Raji (cell line): Measurements from ENCODE around the gene FILIP1L.

ENCODE experiments used
- POLR2A ChIP-seq: IDR thresholded peaks from 2 replicates; pipeline ENCODE4 v1.6.1; 2011; ENCODE audit warnings: low read depth, low read length, control low read depth; ENCODE audit not compliant: insufficient read depth

Gene FILIP1L

DNA sequence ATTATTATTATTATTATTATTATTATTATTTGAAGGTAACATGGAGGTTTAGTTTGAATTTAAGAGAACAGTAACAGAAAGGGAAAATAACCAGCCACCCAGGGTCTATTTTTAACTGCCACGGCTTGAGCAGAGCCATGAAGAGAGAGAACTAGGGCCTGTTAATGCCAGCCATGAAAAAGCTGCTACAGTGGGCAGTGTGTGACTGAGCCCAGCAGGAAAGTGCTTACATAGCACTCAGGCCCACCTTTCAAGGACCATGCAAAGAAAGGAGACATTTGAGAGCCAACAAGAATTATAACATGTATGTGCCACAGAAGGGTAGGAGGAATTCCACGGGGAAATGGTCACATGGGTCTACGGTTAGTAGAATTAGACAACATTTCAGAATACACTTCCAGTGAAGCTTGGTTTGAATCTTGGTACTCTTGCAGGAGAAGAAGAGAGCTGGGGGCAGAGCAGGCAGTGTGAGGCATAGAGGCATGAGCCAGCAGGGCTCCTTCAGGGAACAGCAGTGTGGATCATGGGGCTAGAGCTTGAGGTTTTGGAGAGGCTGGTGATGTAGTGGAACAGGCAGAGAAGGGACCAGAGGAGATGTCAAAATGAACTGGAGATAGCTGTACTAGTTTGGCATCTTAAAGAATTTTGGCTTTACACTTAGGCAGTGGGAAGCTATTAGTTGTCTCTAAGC, 155.9 kb downstream of the FILIP1L start:
- TF ChIP-seq POLR2A, result no peak

DNA sequence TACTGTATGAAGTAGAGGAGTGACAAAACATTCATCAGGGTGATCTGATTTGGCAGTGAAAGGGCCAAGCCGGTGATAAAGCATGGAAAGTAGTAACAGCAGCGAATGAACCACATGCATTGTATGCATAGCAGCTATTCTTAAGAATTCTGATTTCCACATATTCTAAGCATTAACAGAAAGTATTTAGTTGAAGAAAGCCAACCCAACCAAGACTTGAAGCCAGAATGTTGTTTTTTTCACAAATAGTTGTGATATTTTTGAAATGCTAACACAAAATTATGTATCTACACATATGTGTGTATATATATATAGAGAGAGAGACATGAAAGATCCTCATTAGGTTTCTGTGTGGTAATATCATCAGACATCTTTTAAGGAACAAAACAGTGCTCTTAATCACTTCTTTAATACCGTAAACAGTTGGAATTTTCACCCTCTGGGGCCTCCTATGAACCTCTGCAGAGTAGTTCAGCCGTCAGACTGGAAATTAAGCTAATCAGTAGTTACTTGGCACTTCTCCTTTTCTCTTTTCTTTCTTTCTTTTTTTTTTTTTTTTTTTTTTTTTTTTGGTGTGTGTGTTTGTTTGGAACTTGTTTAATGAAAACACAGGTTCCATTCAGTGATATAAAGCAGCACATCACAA, 157.0 kb downstream of the FILIP1L start:
- TF ChIP-seq POLR2A, result no peak

GRCh38 chr3:99955773-99956562, 158.3 kb downstream of the FILIP1L start:
- no peak for TF ChIP-seq POLR2A

DNA sequence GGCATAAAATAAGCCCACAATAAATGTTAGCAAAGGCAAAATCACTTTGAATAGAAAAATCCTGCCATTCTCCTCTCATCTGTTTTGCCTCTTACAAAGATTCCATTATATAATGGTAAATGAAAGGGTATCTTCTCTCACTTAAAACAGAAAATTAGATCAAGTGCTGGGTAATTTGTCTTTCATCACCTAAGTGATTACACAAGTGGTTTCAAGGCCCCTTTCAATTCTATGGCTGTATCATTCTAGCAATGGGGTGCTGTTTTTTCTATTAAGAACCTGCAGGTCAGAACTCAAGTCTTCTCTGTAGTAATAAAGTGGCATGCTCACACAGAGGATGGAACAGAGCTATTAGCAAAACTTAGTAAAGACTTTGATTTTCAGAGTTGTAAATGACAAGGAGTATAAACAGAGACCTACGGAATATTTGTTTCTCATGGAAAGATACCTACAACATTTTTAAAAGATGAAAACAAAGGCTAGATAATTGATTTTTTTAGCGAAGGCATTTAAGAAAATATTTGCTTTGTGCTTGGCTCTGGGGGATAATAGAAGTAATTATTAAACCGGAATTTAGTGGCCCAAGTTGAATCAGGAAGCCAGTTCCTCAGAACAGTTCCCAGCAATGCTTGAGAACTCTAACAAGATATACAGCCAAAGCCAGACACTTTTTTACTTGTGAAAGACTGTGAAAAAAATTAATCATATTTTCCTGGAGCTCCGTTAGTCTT, 159.2 kb downstream of the FILIP1L start:
- TF ChIP-seq POLR2A, result no peak

DNA sequence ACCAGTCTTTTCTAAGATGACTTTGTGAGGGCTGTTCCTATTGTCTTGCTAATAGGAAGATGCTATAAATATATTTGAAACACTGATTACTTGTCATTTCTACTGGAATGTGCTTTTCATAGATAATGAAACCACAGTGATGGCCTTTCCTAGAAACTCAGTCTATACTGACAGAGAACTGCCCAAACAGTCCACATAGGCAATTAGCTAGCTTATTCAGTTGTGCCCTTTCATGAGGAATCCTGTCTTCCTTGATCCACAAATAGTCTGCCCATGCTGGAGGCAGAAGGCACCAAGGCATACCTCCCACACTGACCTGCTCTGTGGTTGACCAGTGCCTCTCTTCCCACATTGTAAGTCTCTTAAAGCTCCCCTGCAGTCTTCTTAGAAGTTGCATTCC, 160.7 kb downstream of the FILIP1L start:
- TF ChIP-seq POLR2A, result no peak

- TF ChIP-seq POLR2A, result no peak
These were observed 162.0 kb downstream of the FILIP1L start for GRCh38 chr3:99952306-99952705.

DNA sequence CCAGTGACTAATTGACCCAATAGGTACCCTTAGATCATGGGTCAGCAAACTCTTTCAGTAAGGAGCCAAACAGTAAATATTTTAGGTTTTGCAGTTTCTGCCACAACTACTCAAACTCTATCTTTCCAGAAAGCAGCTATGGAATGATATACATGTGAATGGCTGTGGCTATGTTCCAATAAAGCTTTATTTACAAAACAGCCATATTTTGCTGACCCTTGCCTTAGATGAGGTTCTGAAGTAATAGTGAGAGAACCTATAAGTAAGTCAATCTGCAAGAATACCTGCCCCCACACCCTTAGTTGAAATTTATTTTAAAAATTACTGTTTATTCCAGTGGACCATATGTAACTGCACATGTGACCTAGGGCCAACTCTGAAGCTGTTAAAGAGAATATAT, 162.6 kb downstream of the FILIP1L start:
- TF ChIP-seq POLR2A, result no peak

- no peak for TF ChIP-seq POLR2A
These were observed 163.4 kb downstream of the FILIP1L start for GRCh38 chr3:99950921-99951320.

GRCh38 chr3:99949956-99950670, 164.2 kb downstream of the FILIP1L start:
- TF ChIP-seq POLR2A, result no peak

DNA sequence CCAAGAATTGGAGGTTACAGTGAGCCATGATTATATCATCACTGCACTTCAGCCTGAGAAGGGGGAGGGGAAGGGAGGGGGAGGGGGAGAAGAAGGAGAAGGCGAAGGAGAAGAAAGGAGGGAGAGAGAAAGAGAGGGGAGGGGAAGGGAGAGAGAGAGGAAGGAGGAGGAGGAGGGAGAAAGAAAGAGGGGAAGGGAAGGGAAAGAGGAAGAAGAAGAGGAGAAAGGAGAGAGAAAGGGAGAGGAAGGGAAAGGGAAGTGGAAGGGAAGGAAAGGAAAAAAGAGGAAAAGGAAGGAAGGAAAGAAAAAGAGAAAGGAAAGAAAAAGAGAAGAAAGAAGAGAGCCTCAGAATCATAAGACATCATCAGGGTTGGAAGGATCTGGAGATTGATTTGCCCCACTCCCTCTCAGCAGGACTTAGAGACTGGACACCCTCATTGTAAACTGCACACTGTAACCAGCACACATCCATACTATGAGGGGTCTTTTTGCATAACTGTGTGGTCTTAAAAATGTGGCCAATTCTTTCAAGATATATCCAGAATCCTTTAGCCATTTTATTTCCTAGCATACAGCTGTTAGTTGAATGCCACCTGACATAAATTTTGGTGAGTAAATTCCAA, 165.7 kb downstream of the FILIP1L start:
- TF ChIP-seq POLR2A, result no peak

DNA sequence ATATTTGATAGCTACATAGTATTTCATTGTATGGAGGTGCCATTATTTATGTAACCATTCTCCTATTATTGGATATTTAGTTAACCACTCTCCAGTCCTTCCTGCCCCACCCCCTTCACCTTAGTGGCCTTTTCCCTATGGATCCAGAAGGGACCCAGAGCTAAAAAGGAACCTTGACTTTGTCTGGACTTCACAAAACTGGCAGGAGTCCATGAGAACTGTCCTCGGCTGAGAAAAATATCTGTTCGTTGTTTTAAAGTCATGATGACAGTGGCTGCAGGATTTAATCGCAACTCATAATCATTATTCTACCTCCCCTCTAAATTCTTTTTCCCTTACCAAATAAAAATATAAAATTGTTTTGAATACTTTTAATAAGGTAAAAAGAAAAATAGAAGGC, 166.9 kb downstream of the FILIP1L start:
- no peak for TF ChIP-seq POLR2A

DNA sequence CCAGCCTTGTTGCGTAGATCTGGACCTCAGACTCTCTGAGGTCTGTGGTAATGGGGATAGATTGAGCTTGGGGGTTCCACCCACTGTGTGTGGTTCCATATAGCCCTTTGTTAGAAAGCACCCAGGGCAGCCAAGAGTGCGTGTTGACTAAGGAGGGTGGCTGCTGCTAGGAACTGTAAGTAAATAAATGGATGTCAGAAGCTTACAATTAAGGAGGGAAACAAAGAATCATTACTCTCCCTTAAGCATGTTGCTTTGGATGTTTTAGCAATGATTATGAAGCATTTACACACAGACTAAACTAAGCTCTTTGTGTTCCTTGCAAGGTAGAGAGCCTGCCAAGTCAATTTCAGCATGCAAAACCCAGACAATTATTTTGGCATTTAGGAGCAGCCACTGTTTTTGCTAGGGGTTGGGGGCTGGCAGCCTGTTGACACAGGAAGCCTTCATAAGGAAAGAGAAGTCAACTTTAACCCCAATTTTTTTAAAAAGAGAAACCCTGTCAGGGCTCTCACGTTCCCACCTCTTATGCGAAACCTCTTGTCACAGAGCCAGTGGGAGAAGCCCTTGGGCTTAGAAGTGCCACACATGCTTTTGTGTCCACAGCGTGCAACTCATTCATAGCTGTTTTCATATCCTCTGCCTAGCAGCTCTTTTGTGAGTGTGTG, 168.8 kb downstream of the FILIP1L start:
- no peak for TF ChIP-seq POLR2A

GRCh38 chr3:99943931-99944761, 170.2 kb downstream of the FILIP1L start:
- no peak for TF ChIP-seq POLR2A
